ENCODE data around the gene FUBP1.

DNA sequence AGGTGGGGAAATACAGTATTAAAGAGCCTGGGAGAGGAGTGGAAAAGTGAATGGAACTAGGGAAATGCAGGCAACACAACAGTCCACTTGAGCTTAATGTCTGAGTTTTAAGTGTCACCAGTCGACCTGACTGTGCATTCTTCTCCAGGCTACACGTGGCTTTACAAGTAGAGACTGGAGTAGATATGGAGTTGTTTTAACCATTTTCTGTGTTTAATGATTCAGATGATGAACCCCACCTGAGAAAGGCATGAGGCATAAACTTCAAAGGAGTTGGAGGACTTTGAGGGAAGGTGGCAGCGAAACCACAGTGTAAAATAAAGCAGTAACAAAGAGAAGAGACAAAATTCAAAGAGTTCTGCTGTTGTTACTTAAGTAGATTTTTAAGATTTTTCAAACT lies 12.6 kb downstream of the FUBP1 start:
- TF ChIP-seq, protein P1, sequence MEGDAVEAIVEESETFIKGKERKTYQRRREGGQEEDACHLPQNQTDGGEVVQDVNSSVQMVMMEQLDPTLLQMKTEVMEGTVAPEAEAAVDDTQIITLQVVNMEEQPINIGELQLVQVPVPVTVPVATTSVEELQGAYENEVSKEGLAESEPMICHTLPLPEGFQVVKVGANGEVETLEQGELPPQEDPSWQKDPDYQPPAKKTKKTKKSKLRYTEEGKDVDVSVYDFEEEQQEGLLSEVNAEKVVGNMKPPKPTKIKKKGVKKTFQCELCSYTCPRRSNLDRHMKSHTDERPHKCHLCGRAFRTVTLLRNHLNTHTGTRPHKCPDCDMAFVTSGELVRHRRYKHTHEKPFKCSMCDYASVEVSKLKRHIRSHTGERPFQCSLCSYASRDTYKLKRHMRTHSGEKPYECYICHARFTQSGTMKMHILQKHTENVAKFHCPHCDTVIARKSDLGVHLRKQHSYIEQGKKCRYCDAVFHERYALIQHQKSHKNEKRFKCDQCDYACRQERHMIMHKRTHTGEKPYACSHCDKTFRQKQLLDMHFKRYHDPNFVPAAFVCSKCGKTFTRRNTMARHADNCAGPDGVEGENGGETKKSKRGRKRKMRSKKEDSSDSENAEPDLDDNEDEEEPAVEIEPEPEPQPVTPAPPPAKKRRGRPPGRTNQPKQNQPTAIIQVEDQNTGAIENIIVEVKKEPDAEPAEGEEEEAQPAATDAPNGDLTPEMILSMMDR (IDR thresholded peaks at IDR 0.05): no peak
- TF ChIP-seq NR2C2 (CRISPR knock-in tag; IDR thresholded peaks at IDR 0.05): no peak

Data from WTC11 (cell line).